ENCODE results near the gene CNTNAP2.

- no peak for TF ChIP-seq CTCF (IDR thresholded peaks at IDR 0.05; ENCODE audit: insufficient read depth, low read length, poor library complexity, severe bottlenecking)
- no peak for TF ChIP-seq EZH2phosphoT487 (conservative IDR thresholded peaks at IDR 0.05; ENCODE audit: low read length)
Measured at GRCh38 chr7:147796581-147796980, 1680.0 kb downstream of the CNTNAP2 start.
